Retinal pigment epithelial cell (primary cell): Measurements from ENCODE around the gene HMCN1.

Source experiments
- DNase-seq: peaks from one replicate; pipeline ENCODE4 v3.0.0-alpha.2; 2010; ENCODE audit warnings: low read depth
- H3K4me3 ChIP-seq: 2 replicates; pipeline ENCODE4 v1.5.1; 2011; ENCODE audit warnings: mild to moderate bottlenecking, low read length, control low read depth, moderate library complexity
- TF ChIP-seq, protein P1 (sequence below): conservative IDR thresholded peaks from 2 replicates; pipeline ENCODE4 v1.5.1; 2011; ENCODE audit warnings: low read depth, low read length, control low read depth, inconsistent platforms

Gene HMCN1

DNA sequence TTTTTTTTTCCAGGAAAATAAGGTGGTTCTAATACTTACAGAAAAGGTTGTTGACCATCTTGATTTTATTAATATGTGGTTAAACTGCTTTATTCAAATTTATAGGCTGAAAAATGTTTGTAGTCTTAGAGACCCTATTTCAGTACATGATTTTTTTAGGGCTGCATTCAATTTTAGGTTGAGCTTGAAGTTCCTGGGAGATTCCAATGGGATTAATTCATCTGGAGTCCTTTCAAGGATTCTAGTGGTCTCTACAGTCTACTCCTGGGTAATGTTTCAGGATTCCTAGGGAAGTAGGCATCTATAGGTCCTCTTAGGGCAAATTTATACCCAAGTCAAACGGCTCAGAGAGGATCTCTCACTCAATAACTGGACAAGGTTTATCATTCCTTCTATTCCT is 126.7 kb downstream of the HMCN1 start:
- TF ChIP-seq, protein P1, sequence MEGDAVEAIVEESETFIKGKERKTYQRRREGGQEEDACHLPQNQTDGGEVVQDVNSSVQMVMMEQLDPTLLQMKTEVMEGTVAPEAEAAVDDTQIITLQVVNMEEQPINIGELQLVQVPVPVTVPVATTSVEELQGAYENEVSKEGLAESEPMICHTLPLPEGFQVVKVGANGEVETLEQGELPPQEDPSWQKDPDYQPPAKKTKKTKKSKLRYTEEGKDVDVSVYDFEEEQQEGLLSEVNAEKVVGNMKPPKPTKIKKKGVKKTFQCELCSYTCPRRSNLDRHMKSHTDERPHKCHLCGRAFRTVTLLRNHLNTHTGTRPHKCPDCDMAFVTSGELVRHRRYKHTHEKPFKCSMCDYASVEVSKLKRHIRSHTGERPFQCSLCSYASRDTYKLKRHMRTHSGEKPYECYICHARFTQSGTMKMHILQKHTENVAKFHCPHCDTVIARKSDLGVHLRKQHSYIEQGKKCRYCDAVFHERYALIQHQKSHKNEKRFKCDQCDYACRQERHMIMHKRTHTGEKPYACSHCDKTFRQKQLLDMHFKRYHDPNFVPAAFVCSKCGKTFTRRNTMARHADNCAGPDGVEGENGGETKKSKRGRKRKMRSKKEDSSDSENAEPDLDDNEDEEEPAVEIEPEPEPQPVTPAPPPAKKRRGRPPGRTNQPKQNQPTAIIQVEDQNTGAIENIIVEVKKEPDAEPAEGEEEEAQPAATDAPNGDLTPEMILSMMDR: no peak
- H3K4me3 ChIP-seq: no peak overlapping the region
- DNase-seq: no peak

DNA sequence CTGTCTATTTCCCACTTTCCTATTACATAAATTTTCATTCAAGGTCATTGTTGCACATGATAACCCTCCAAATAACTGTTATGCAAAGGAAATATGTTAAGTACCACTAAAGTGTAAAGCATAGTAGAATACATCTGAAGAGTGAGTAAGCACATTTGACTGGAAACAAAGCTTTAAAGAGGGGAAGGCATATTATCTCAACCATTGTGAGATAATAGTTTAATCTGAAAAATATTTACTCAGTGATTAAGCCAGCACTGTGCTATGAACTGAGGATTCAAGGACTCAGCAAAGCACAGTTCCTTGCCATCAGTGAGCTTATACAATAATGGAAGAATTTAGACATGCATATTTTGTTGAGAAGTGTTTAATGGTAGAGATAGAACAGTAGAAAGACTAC is 127.4 kb downstream of the HMCN1 start:
- TF ChIP-seq, protein P1: no peak
- DNase-seq: no peak
- no peak overlapping the region for H3K4me3 ChIP-seq

DNA sequence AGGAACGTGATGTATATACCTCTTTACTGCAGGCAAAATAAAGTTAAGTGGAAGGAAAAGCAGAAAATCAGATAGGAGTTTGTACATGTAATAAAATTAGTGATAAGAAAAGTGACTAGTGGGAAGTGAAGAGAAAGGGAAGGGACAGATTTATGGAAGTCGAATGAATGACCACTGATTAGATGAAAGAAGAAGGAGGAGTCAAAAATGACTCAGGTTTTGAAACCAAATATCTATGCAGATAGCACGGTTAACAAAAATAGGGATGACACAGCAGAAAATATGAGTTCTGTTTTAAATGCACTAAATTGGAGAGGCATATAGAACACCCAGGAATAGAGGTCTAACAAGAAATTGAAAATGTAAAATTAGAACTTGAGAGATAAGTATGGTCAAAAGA is 128.0 kb downstream of the HMCN1 start:
- no peak for DNase-seq
- no peak overlapping the region for H3K4me3 ChIP-seq
- TF ChIP-seq, protein P1: no peak

DNA sequence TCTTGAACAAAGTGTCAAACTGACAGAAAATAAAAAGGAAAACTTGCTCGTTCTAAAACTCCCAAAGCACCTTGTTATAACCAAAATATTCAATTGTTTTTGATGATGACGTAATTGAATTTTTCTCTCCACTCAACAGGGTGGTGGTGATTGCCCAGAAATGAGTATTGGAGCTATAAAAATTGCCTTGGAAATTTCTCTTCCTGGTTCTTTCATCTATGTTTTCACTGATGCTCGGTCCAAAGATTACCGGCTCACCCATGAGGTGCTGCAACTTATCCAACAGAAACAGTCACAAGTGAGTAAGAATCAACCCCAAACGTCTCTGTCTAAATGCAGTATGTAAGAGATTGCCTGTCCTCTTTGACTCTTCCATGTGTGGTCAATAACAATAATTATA is 130.1 kb downstream of the HMCN1 start:
- no peak overlapping the region for H3K4me3 ChIP-seq
- DNase-seq: no peak
- TF ChIP-seq, protein P1: no peak

DNA sequence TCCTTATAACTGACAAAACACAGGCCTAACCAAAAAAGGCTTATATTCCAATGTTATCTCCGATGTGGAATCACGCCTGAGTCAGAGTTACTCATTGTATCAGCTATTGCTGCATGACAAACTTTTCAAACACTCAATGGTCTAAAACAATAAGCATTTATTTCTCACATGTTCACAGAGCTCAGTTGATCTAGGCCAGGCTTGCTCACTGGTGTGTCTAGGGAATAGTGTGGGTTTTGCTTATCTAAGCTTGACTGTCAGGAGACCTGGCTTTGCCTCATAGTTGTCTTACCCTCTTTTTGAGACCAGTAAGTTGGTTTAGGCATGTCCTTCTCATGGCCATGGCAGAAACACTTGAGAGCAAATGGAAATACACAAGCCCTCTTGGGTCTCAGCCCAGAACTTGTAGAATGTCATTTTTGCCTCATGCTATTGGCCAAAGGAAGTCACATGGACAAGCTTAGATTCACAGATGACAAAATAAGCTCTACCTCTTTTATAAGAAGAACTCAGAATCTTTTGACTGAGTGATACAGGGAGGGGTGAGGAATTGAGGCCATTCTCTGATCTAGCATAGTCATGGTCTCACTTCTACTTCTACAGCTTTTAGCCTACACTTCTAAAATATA is 130.8 kb downstream of the HMCN1 start:
- no peak for DNase-seq
- TF ChIP-seq, protein P1: no peak
- H3K4me3 ChIP-seq: no peak overlapping the region

DNA sequence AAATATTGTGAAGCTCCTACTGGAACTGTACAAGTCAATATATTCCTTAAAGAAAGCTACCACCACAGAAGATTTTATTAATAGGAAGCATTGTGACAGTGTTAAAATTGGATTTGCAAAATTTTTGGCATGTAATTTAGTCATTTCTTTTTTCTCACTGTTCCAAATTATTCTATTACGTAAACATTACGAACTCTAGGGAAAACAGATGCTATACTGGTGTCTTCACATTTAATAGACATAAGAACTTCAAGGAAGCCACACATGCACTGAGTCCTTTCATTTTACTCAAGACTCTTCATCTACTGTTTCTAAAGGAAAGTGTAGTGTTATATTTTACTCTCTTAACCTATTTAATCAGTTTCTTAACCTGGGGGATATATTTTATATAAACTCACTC is 135.4 kb downstream of the HMCN1 start:
- TF ChIP-seq, protein P1: no peak
- DNase-seq: no peak
- no peak overlapping the region for H3K4me3 ChIP-seq

DNA sequence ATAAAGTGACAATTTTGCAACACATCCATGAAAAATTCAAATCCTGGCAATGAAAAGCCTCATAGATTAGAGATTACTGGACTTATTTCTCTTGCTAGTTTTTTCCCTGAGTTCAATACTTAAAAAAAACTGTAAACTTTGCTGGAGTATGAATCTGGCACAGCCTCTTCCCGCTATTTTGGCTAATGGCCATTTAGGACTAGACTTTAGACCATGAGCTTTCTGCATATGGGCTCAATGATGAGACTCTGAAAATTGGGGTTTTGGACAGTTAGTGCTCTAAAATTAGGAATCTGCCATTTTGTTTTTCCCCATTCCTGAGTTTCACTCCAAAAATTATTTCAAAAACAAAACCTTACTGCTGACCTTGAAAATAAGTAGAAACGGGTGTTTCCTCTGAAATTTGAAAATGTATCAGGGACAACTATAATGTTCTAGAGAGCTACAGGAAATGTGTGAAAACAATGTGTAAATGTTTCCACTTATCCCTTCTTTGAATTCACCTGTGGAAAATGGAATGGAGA is 137.5 kb downstream of the HMCN1 start:
- DNase-seq: no peak
- H3K4me3 ChIP-seq: no peak overlapping the region
- TF ChIP-seq, protein P1: no peak
